H9 (cell line): ENCODE results near the gene TCERG1L. TPM values are rescaled to one million over a fixed set of nuclear protein-coding genes. Genes with fewer than 3 reads are reported as not detected.

Source experiments
- DNase-seq: peaks from one replicate; pipeline ENCODE4 v3.0.0-alpha.2; 2017
- H2AFZ ChIP-seq: one replicate; pipeline ENCODE4 v1.6.1; 2013; ENCODE audit warnings: mild to moderate bottlenecking, low read length, control low read depth, moderate library complexity
- H2AK5ac ChIP-seq: 2 replicates; pipeline ENCODE4 v1.6.1; 2013; ENCODE audit warnings: low read length, control low read depth, mixed read lengths; ENCODE audit not compliant: insufficient read length
- H2BK120ac ChIP-seq: one replicate; pipeline ENCODE4 v1.6.1; 2013; ENCODE audit warnings: low read depth, mild to moderate bottlenecking, low read length, control low read depth, inconsistent platforms; ENCODE audit not compliant: poor library complexity, severe bottlenecking
- H2BK12ac ChIP-seq: 2 replicates; pipeline ENCODE4 v1.6.1; 2013; ENCODE audit warnings: low read length, control low read depth, mixed read lengths, low read depth; ENCODE audit not compliant: insufficient read length
- H2BK15ac ChIP-seq: 2 replicates; pipeline ENCODE4 v1.6.1; 2013; ENCODE audit warnings: low read depth, low read length, control low read depth
- H2BK20ac ChIP-seq: one replicate; pipeline ENCODE4 v1.6.1; 2013; ENCODE audit warnings: low read depth, mild to moderate bottlenecking, low read length, control low read depth, inconsistent platforms; ENCODE audit not compliant: poor library complexity, severe bottlenecking
- H2BK5ac ChIP-seq: 2 replicates; pipeline ENCODE4 v1.6.1; 2013; ENCODE audit warnings: low read length, control low read depth, mixed read lengths; ENCODE audit not compliant: insufficient read length
- H3K14ac ChIP-seq: 2 replicates; pipeline ENCODE4 v1.6.1; 2013; ENCODE audit warnings: low read length, control low read depth; ENCODE audit not compliant: insufficient read depth
- H3K18ac ChIP-seq: 2 replicates; pipeline ENCODE4 v1.6.1; 2013; ENCODE audit warnings: low read depth, mild to moderate bottlenecking, mixed read lengths, low read length, control low read depth; ENCODE audit not compliant: insufficient read length
- H3K23ac ChIP-seq: 2 replicates; pipeline ENCODE4 v1.6.1; 2013; ENCODE audit warnings: low read length, control low read depth, mixed read lengths, low read depth; ENCODE audit not compliant: insufficient read length
- H3K23me2 ChIP-seq: 2 replicates; pipeline ENCODE4 v1.6.1; 2013; ENCODE audit warnings: low read depth, mild to moderate bottlenecking, mixed read lengths, low read length, control low read depth; ENCODE audit not compliant: insufficient read length, poor library complexity, severe bottlenecking
- H3K27ac ChIP-seq: 2 replicates; pipeline ENCODE4 v1.5.1; 2013; ENCODE audit warnings: low read length, control low read depth, mixed read lengths, low read depth; ENCODE audit not compliant: insufficient read length
- H3K27me3 ChIP-seq: 2 replicates; pipeline ENCODE4 v1.6.1; 2013; ENCODE audit warnings: low read length, control low read depth, inconsistent platforms; ENCODE audit not compliant: insufficient read depth
- H3K4ac ChIP-seq: 2 replicates; pipeline ENCODE4 v1.6.1; 2013; ENCODE audit warnings: low read depth, mild to moderate bottlenecking, control low read depth, inconsistent platforms, low read length, moderate library complexity
- H3K4me1 ChIP-seq: 2 replicates; pipeline ENCODE4 v1.6.1; 2013; ENCODE audit warnings: low read length, control low read depth, inconsistent platforms; ENCODE audit not compliant: insufficient read depth
- H3K4me2 ChIP-seq: 2 replicates; pipeline ENCODE4 v1.6.1; 2013; ENCODE audit warnings: low read length, control low read depth, mixed read lengths; ENCODE audit not compliant: insufficient read length, insufficient read depth
- H3K56ac ChIP-seq: 2 replicates; pipeline ENCODE4 v1.6.1; 2013; ENCODE audit warnings: low read depth, mild to moderate bottlenecking, mixed read lengths, low read length, control low read depth; ENCODE audit not compliant: insufficient read length
- H3K79me1 ChIP-seq: 2 replicates; pipeline ENCODE4 v1.6.1; 2013; ENCODE audit warnings: low read depth, mild to moderate bottlenecking, moderate library complexity, low read length, control low read depth, inconsistent platforms; ENCODE audit not compliant: insufficient read depth, poor library complexity, severe bottlenecking
- H3K79me2 ChIP-seq: 2 replicates; pipeline ENCODE4 v1.6.1; 2013; ENCODE audit warnings: low read length, control low read depth, inconsistent platforms; ENCODE audit not compliant: insufficient read depth
- H3K9ac ChIP-seq: 2 replicates; pipeline ENCODE4 v1.6.1; 2013; ENCODE audit warnings: low read length, control low read depth, mixed read lengths; ENCODE audit not compliant: insufficient read length; ENCODE audit errors: extremely low read depth
- H3K9me3 ChIP-seq: one replicate; pipeline ENCODE4 v1.6.1; 2013; ENCODE audit warnings: low read depth, low read length, inconsistent platforms; ENCODE audit not compliant: control insufficient read depth
- H3T11ph ChIP-seq: one replicate; pipeline ENCODE4 v1.6.1; 2013; ENCODE audit warnings: mild to moderate bottlenecking, low read length, control low read depth, inconsistent platforms
- H4K20me1 ChIP-seq: one replicate; pipeline ENCODE4 v1.6.1; 2013; ENCODE audit not compliant: control insufficient read depth, insufficient read length, insufficient read depth
- H4K5ac ChIP-seq: 2 replicates; pipeline ENCODE4 v1.6.1; 2013; ENCODE audit warnings: low read depth, mild to moderate bottlenecking, mixed read lengths, low read length, control low read depth; ENCODE audit not compliant: insufficient read length
- H4K8ac ChIP-seq: replicated peaks from 2 replicates; pipeline ENCODE4 v1.6.1; 2013; ENCODE audit warnings: low read length, control low read depth, mixed read lengths, low read depth; ENCODE audit not compliant: insufficient read length
- H4K91ac ChIP-seq: 2 replicates; pipeline ENCODE4 v1.6.1; 2013; ENCODE audit warnings: low read depth, mild to moderate bottlenecking, moderate library complexity, mixed read lengths, low read length, control low read depth; ENCODE audit not compliant: insufficient read length
- H3K27ac Mint-ChIP-seq, 3 experiments: 2 replicates in 2 of 3; 3 replicates in 1 of 3; pipeline ENCODE4 v1.8.0; 2020 to 2021; ENCODE audit warnings: mixed read lengths in 3 of 3, mild to moderate bottlenecking in 1 of 3, moderate library complexity in 1 of 3
- H3K27me3 Mint-ChIP-seq: 2 replicates; pipeline ENCODE4 v1.8.0; 2021; ENCODE audit warnings: low read depth, mild to moderate bottlenecking, moderate library complexity, mixed read lengths
- H3K36me3 Mint-ChIP-seq, 3 experiments: 2 replicates in 2 of 3; 3 replicates in 1 of 3; pipeline ENCODE4 v1.8.0; 2020 to 2021; ENCODE audit warnings: low read depth in 3 of 3, mixed read lengths in 3 of 3; ENCODE audit not compliant: insufficient read depth in 1 of 3
- H3K4me1 Mint-ChIP-seq, 2 experiments: 2 replicates each; pipeline ENCODE4 v1.8.0; 2020; ENCODE audit warnings: mixed read lengths in 2 of 2
- H3K4me3 Mint-ChIP-seq, 2 experiments: 2 replicates in 1 of 2; 3 replicates in 1 of 2; pipeline ENCODE4 v1.8.0; 2020 to 2021; ENCODE audit warnings: mild to moderate bottlenecking in 2 of 2, mixed read lengths in 2 of 2, moderate library complexity in 1 of 2
- H3K9me3 Mint-ChIP-seq, 2 experiments: 2 replicates in 1 of 2; 3 replicates in 1 of 2; pipeline ENCODE4 v1.8.0; 2020; ENCODE audit warnings: mild to moderate bottlenecking in 2 of 2, mixed read lengths in 2 of 2, moderate library complexity in 1 of 2
- CTCF ChIP-seq: fragments of 200-600 bp; sonication (generic); conservative IDR thresholded peaks from 3 replicates; pipeline ENCODE4 v1.8.0; 2021; ENCODE audit warnings: antibody characterized with exemption, mild to moderate bottlenecking
- WGBS: extraction: QIAGEN DNeasy Blood & Tissue Kit; methylation state at CpG from one replicate; pipeline ENCODE4 v1.1.7; 2013; ENCODE audit warnings: missing lambda C conversion rate, low lambda C conversion rate, mixed read lengths; ENCODE audit not compliant: insufficient read length; ENCODE audit errors: extremely low coverage; 5-methylcytosine and 5-hydroxymethylcytosine counted together
- total RNA-seq: library from RNA; stranded (reverse); gene quantifications from 2 replicates; pipeline ENCODE4 v1.2.1, GENCODE V29; 2021

TCERG1L gene
- total RNA-seq, 1 experiment from 2014 or later = 3.3 TPM

- Histone ChIP-seq H4K20me1 (no peaks in the 10 kb centered on the region), H2AFZ (no peak overlapping the region), H2BK20ac (no peak overlapping the region), H3K4ac (no peak overlapping the region), H3K4me1 (no peaks in the 10 kb centered on the region; the same call in 1 of the 2 replicates), H2BK5ac (no peak overlapping the region), H3K9me3 (no peaks in the 10 kb centered on the region), H2BK12ac (no peak overlapping the region), H2BK15ac (no peak overlapping the region), H3K14ac (0 out of 2 replicates have a peak overlapping the region, but pooled peaks have one; percentile 18), H4K8ac (no peak overlapping the region), H3K23ac (no peak overlapping the region), H4K91ac (no peak overlapping the region), H3K23me2 (no peaks in the 10 kb centered on the region), H2AK5ac (no peak overlapping the region), H3T11ph (no peak overlapping the region), H3K18ac (no peak overlapping the region), H3K4me2 (no peak overlapping the region), H3K56ac (no peak overlapping the region), H3K79me2 (no peaks in the 10 kb centered on the region), H3K9ac (no peak overlapping the region), H3K27ac (no peak overlapping the region), H2BK120ac (no peak overlapping the region), H4K5ac (no peak overlapping the region), H3K79me1 (no peaks in the 10 kb centered on the region), H3K27me3 (no peaks in the 10 kb centered on the region)
- Mint-ChIP-seq H3K27me3 (no peaks in the 10 kb centered on the region; the same call in 1 of the 2 replicates), H3K9me3 (no peaks in the 10 kb centered on the region), H3K4me3 (no peak overlapping the region), H3K4me1 (peaks cover 28 to 30% of the 10 kb centered on the region in 2 experiments), H3K27ac (peak overlapping the region; percentile 12 to 69 (median 31); a peak in 3 of 7 replicates), H3K36me3 (no peaks in the 10 kb centered on the region)
- no peak for TF ChIP-seq CTCF
- DNase-seq = no peak
- no CpG with 5 or more reads among the region's 16 CpGs for WGBS
Observed at GRCh38 chr10:131249238-131249954, 62.1 kb downstream of the TCERG1L start.
